HG03521 (cell line): ENCODE data around the gene GATAD2B.

Source experiments
- ATAC-seq: cut with Tn5 transposase; IDR thresholded peaks from one replicate; pipeline ENCODE4 v1.9.1; 2021; ENCODE audit warnings: mild to moderate bottlenecking, moderate library complexity; ENCODE audit not compliant: unreplicated experiment

The GATAD2B gene

DNA sequence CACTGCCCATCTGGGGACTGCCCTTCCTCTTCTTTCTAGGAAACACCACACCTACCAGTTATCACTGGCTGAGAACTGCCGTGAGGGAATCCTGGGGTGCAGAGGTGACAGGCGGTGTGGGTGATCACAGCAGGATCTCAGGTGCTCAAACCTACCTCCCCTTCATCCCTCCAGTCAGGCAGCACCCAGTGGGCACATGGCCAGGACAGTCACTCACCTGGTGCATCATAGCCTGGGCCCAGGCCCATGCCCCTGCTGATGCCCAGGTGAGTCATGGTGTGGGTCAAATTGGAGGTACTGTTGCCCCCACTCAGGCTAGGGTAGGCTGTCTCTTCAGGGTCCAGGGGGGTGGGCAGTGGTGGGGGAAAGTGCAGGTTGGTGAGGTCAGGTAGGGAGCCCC lies 29.0 kb upstream of the GATAD2B start:
- ATAC-seq: no peak

DNA sequence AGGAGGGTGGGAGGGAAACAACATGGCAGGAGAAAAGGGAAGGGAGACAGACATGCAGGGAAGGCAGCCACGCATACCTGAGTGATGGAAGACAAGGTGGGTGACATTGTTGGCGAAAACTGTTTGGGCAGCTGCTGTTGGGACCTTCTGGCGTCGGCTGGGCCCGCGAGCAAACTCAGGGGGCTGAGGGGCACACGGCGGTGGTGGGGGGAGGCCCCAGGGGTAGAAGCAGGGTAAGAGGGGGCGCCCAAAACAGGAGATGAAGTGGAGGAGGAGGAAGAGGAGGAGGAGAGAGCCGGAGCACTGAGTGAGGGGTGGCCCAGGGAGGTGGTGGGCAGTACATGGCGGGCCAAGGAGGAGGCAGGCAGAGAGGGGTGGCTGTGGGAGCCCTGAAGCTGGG lies 28.4 kb upstream of the GATAD2B start:
- ATAC-seq: no peak

DNA sequence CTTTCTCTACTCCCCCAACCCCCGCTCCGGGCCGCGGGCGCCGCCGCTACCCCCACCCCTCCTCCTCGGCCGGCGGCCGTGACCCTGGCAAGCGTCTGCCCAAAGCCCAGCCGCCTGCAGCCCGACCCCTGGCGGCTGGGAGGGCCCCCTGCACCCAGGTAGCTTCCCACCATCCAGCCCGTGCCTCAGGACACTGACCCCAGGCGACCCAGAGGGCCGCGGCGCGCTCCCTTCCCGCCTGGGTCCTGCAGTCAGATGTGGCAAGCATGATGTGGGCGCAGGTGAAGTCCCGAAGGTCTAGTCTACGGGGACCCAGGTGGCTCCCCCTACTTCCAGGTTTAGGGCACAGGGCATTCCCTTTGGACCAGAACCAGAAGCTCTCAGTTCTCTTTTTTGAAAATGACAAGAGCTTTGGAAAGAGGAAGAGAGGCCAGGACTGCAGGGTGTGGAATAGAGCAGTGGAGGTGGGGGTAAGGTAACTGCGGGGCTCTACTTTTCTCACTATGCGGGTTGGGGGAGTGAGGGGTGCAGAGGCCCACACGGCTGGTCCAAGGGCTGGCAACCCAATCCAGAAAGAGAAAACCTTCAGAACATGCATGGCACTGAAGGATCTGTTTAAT lies 24.0 kb upstream of the GATAD2B start, which contains the start of gene DENND4B:
Gene DENND4B (minus strand): TSS at position 97 of the 620 bp plus-strand sequence. CDS start 2,344 bp downstream, outside the sequence.
- peak; percentile 53 for ATAC-seq

GRCh38 chr1:153945795-153946621 lies 23.2 kb upstream of the GATAD2B start:
- peak; percentile 64 for ATAC-seq

GRCh38 chr1:153945131-153945794 lies 22.5 kb upstream of the GATAD2B start:
- ATAC-seq: no peak

GRCh38 chr1:153944827-153945117 lies 22.0 kb upstream of the GATAD2B start:
- ATAC-seq: no peak

DNA sequence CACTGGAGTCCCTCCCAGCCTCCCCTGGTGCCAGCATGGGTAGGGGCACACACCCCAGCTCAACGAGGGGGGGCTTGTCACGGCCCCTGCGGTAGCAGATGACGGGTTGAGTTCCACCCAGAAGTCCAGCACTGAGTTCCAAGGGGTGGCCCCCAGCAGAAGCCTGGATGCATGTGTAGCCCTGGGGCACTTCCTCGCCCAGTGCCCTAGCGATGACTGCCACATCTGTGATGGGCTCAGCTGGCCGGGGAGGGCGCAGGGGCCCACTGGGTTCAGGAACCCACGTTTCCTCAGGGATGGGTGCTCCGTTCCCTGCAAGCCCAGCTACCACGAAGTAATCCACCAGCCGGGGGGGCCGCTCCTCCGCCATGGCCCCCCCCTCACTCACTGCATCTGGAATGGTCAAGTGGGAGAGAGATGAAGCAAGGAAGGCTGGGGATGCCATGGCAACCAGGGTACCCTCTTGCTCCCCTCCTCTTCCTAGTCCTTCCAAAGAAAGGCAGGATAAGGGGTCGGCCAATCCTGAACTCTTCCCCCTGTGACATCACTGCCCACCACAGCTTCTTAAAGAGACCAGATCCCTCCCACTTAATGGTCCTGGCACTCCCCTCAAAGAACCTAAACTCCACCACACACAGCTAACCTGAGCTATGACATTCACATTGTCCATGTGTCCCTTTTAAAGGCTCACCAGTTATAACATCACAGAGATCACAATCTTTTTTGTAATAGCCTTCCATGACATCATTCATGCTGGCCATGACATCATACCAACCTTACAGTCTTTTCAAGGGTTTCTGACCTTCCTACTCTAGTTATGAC lies 21.4 kb upstream of the GATAD2B start:
- ATAC-seq: no peak

GRCh38 chr1:153942766-153943549 lies 20.2 kb upstream of the GATAD2B start:
- no peak for ATAC-seq

- ATAC-seq: no peak
Observed at GRCh38 chr1:153941826-153942725, 19.3 kb upstream of the GATAD2B start.

DNA sequence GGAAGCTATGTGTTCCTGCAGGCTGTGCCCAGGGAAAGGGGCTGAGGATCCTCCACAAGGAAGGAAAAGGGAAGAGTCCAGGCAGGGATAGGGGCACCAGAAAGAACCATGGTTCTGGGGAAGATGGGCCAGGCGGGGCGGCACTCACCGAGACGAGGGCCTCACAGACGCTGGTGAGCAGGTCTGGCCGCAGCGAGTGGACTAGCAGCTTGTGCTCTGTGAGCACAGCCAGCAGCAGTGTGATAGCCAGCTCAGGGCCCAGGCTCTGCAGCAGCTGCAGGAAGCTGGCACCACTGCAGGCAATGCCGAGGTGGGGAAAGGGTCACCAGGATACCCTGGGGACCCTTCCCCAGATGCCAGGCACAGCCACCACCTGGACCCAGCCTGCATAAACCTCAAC lies 18.0 kb upstream of the GATAD2B start:
- ATAC-seq: no peak

GRCh38 chr1:153939476-153939875 lies 16.7 kb upstream of the GATAD2B start:
- ATAC-seq: no peak

- no peak for ATAC-seq
Observed at GRCh38 chr1:153938996-153939395, 16.2 kb upstream of the GATAD2B start.

GRCh38 chr1:153937331-153937730 lies 14.6 kb upstream of the GATAD2B start:
- ATAC-seq: no peak

- ATAC-seq: no peak
Observed at GRCh38 chr1:153936011-153936802, 13.4 kb upstream of the GATAD2B start.

DNA sequence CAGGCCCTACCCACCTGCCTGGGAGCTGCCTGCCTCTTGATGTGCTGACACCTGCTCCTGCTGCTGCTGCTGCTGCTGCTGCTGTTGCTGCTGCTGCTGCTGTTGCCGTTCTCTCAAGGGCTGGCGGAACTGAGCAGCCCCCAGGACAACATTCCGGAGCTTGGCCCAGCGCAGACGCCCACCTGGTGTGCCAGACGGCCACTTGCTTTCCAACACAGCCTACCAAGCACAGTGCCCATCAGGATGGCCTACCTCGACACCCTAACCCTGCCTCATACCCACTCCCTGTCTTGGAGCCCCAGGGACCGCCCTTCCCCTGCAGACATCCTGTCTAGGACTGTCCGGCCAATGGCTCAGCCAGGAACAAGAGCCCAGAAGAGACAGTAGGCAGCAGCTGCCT lies 12.0 kb upstream of the GATAD2B start:
- no peak for ATAC-seq

- no peak for ATAC-seq
Observed at GRCh38 chr1:153933955-153934354, 11.2 kb upstream of the GATAD2B start.

DNA sequence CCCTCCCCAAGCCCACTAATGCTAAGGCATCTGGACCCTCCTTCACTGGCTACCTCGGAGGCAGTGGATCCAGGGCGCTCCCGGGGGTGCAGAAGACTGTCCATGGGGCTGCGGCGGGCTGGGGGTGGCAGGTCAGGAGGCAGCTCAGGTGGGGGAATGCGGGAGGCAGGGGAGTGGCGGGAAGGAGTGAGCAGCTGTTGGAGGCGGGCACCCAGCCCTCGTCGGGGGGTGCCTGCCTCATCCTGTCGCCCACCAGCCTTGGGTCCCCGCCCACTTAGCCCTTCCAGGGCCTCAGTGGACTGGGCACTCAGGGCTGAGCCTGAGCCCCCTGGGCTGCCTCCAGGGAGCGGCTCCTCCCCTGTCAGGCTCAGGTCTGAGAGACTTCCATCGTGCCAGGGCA lies 10.7 kb upstream of the GATAD2B start:
- ATAC-seq: no peak
